Measurements from ENCODE around the gene PBXIP1.

- TF ChIP-seq, protein P1, sequence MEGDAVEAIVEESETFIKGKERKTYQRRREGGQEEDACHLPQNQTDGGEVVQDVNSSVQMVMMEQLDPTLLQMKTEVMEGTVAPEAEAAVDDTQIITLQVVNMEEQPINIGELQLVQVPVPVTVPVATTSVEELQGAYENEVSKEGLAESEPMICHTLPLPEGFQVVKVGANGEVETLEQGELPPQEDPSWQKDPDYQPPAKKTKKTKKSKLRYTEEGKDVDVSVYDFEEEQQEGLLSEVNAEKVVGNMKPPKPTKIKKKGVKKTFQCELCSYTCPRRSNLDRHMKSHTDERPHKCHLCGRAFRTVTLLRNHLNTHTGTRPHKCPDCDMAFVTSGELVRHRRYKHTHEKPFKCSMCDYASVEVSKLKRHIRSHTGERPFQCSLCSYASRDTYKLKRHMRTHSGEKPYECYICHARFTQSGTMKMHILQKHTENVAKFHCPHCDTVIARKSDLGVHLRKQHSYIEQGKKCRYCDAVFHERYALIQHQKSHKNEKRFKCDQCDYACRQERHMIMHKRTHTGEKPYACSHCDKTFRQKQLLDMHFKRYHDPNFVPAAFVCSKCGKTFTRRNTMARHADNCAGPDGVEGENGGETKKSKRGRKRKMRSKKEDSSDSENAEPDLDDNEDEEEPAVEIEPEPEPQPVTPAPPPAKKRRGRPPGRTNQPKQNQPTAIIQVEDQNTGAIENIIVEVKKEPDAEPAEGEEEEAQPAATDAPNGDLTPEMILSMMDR (IDR thresholded peaks at IDR 0.05): no peak
- no peak for TF ChIP-seq ZFX (IDR thresholded peaks at IDR 0.05; ENCODE audit: borderline replicate concordance)
Measured at GRCh38 chr1:154902938-154903566, 52.8 kb downstream of the PBXIP1 start.

Measured in 22Rv1 (cell line).